Measurements from ENCODE around the gene HP1BP3. TPM values are rescaled to one million over a fixed set of nuclear protein-coding genes. Genes with fewer than 3 reads are reported as not detected.
"Not testable (repeated sequence)": the region's sequence is repeated elsewhere in the genome, so short reads cannot be mapped to it uniquely, and the experiment has no call there.

HP1BP3 gene
- total RNA-seq, 1 donor from 2014 or later, result 121 TPM

GRCh38 chr1:20729155-20729931 lies 57.8 kb downstream of the HP1BP3 start:
- DNase-seq (peak; percentile 13), ATAC-seq (no peak)
- intact Hi-C loops (cut with micrococcal nuclease), result no loop called here

DNA sequence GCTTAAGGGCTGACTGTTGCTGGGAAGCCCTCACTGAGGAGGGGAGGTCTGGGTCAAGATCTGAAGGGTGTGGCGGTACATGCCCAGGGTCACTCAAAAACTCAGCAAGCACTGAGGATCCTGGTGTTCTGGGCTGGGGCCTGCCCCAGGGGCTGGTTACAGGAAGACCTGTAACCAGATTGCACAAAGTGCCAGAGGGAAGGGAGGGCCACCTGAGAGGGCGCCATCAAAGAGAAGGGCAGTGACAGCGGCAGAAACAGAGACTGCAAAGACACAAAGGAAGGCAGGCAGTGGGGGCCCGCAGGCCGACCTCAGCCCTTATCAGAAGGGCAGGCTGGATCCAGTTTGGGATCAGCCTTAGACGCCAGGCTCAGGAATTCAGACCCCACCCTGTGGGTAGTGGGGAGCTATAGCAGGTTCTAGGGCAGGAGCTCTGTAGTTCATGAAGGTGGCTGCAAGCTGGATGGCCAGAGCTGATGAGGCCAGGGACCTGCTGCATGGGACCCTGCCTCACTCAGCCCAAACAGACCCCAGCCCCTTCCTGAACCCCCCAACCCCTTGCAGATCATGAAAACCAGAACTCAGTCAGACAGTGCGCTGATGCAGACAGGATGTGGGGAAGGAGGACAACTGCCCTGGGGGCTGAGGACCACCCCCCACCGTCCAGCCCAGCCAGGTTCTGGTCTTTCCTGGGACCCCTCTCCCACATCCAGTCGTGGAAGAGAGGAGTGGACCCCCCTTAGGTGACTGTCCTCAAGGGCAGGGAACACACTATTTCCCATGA lies 58.5 kb downstream of the HP1BP3 start:
- DNase-seq (peak; percentile 25), ATAC-seq (no peak)
- intact Hi-C loops (cut with micrococcal nuclease), result no loop called here

DNA sequence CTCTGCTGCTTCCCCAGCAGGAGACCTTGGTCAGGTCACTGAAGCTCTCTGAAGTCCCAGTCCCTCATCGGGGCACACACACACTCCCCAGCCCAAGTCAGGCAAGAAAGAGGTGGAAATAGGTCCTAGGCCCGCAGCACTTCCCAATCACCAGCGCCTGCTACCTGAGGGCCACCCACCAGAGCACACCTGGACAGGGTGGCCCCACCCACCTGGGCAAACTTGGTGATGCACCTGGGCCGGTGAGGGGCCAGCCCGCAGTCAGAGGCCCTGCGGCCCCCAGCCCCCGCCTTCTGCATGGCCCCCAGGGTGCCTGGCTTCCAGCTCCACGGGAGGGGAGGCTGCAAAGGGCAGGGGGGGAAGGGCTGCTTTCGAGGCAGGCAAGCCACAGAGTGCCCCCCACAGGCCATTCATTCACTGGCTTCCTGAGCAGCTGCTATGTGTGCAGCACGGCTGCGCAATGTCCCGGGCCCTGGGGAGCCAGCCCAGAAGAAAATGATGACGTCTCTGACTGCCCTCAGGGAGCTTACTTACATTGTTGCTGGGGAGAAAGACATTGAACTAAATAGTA lies 59.3 kb downstream of the HP1BP3 start:
- ATAC-seq (no peak), DNase-seq (no peak)
- intact Hi-C loops (cut with micrococcal nuclease), result no loop called here

GRCh38 chr1:20726932-20727745 lies 60.0 kb downstream of the HP1BP3 start:
- ATAC-seq (no peak), DNase-seq (peak; percentile 11)
- intact Hi-C loops (cut with micrococcal nuclease), result no loop called here

DNA sequence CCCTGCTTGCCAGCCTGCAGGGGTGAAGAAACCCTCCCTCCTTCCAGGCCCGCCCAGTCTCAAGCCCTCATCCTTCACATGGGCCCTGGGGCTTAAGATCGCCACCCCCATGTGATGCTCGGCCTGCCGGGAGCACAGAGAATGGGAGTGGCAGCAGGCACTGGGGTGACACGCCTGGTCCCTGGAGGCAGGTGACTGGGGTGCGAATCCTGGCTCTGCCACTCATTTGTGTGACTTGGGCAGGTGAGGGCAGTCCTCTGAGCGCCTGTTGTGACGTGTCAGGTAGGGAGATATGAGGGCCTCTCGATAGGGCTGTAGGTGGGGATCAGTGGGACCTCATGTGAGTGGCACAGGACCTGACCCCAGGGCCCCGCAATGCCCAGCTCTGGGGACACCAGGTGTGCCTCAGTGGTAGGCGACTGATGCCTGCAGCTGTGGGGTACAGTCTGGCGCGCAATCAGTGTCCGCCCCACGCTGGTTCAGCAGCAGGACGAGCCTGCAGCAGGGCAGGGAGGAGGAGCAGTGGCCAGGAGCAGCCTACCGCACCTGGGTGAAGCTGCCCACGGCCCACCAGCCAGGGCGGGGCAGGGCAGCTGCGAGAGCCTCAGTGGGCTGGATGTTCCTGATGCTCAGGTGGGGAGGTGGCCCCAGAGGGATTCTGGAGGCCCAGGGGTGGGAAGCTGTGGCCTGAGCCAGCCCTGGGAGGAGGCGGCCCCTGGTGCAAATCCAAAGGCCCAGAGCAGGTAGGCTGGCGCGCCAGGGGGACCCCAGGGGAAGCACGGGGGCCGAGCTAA lies 60.8 kb downstream of the HP1BP3 start:
- ATAC-seq (no peak), DNase-seq (peak; percentile 18)
- intact Hi-C loops (cut with micrococcal nuclease), result no loop called here

DNA sequence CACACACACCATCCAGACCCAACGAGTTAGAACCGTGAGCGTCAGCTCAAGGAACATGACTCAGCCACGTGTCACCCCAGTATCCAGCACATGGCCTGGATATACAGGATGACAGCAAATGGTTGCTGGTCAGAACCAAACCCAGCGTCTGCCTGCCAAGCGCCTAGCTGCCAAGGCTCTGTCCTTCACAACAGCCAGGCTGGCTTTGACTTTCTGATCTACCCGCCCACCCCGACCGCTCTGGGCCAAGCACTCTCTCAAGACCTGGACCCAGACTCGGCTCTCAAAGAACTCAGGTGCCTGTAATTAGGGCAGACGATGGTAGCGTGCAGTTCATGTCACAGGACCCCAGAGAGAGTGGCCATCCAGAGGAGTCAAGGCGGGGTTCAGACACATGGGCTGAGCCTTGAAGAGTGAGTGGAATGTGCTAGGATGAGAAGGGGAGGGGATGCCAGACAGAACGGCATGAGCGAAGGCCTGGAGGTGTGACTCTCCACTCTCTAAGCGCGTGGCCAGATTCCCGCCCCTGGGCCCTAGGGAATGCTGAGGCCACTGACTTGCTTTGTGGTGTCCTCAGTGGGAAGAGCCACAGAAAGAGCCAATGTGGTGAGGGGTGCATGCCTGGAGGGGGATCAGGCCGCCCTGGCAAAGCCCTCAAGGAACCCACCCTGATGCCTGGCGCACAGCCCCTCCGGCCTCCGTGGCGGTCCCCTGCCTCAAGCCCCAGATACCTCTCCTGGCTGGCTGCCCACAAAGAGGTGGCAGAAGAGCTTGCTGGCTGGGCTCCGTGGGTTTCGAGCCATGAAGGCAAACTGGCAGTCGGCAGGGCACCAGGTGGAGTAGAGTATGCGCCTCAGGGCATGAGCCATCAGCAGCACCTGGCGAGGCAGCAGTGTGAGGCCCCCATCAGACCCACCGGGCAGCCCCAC lies 61.7 kb downstream of the HP1BP3 start:
- ATAC-seq, result no peak
- intact Hi-C loops (cut with micrococcal nuclease), result no loop called here
- DNase-seq, result peak; percentile 27

DNA sequence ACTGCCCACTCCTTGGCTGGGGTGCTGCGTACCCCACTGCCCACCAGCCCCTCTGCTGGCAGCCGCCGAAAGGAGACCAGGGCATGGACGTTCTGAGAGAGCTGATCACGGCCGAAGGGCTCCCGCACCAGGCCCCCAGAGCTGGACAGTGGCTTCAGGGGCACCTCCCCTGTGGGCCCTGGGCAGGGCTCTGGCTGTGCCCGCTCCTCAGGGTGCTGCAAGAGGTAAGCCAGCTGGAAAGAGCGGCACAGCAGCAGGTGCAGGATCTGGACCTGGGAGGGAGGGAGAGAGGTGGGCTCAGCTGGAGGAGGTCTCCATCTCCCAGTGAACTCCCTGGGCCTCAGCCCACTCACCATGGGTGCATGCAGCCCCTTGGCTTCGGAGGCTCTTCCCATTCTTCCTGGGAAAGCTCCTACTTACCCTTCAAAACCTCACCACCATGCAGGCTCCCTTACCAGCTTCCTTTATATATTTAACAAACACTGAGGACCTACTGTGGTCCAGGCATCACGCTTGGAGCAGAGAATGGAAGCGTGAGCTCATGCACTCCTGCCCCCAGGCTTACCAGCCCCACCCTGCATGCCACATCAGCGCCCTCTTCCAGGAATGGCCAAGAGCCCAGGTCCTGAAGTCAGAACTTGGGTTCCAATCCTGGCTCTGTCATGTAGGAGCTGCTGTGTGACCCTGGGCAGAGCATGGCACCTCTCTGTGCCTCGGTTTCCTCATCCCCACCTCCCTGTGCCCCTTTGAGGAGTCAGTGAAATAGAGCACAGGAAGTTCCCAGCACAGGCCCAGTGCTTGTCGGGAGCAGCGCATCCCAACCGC lies 62.5 kb downstream of the HP1BP3 start:
- DNase-seq (peak; percentile 15), ATAC-seq (no peak)
- intact Hi-C loops (cut with micrococcal nuclease), result no loop called here

- DNase-seq (peak; percentile 18), ATAC-seq (no peak)
- intact Hi-C loops (cut with micrococcal nuclease), result no loop called here
These were observed 63.4 kb downstream of the HP1BP3 start for GRCh38 chr1:20723537-20724363.

GRCh38 chr1:20723159-20723536 lies 64.0 kb downstream of the HP1BP3 start:
- no peak for DNase-seq
- no peak for ATAC-seq
- intact Hi-C loops (cut with micrococcal nuclease), result no loop called here

GRCh38 chr1:20721117-20722061 lies 65.7 kb downstream of the HP1BP3 start:
- intact Hi-C loops (cut with micrococcal nuclease), result no loop called here
- ATAC-seq (no peak), DNase-seq (peak; percentile 23)

DNA sequence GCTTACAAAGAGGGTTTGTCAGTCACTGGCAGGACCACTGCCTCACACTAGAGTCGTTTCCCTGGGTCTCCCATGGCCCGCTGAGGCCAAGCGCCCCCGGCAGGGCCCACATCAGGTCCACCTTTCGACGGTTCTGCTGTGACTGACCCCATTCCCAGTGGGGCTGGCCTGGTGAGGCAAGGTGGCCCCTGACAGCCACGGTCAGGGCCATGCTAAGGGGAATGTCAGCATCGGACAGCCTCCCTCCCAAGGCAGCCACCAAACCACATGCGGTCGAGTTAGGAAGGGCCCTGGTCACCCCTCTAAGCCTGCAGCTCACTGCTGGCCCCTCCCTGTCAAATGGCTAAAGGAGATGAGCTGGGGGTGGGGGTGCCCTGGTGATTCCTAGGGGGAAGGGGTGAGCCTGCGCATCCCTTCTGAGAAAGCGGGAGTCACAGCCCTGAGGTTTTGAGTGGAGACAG lies 66.4 kb downstream of the HP1BP3 start:
- peak; percentile 19 for DNase-seq
- intact Hi-C loops (cut with micrococcal nuclease), result no loop called here
- no peak for ATAC-seq

- ATAC-seq (no peak), DNase-seq (peak; percentile 1)
- intact Hi-C loops (cut with micrococcal nuclease), result no loop called here
These were observed 67.1 kb downstream of the HP1BP3 start for GRCh38 chr1:20719871-20720620.

DNA sequence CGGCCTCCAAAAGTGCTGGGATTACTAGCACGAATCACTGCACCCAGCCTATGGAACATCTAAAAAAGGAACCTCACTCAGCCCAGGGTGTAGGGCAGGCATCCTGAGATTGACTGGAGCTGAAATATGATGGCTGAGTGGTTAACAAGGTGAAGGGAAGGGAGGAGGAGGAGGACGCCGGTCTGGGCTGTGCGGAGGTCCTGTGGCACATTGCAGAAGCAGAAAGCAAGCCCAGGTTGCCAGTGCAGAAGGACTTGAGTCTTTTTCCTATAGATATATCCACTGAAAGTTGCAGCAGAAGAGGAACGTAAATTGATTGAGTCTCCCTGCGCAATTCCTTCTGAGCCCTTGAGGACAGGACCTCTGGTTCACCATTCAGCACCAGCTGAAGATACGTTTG lies 67.8 kb downstream of the HP1BP3 start:
- DNase-seq, result peak; percentile 1
- intact Hi-C loops (cut with micrococcal nuclease), result no loop called here
- no peak for ATAC-seq

DNA sequence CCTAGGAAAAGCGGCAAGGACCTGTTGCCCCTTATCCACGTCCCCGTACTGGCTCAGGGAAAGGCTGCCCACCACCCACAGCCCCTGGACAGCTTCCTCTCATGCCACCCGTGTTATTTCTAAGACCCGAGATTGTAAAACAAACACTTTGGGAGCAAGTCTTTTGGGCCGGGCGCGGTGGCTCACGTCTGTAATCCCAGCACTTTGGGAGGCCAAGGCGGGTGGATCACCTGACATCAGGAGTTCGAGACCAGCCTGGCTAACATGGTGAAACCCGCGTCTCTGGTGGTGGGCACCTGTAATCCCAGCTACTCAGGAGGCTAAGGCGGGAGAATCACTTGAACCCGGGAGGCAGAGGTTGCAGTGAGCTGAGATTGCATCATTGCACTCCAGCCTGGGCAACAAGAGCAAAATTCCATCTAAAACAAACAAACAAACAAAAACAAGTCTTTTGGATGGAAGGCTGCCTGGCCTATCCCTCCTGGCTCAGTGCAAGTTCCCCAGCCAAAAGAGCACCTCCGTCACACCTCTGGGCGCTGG lies 68.7 kb downstream of the HP1BP3 start:
- DNase-seq; ATAC-seq; intact Hi-C loops (cut with micrococcal nuclease): not testable (repeated sequence)
